Erythroblast (primary cell): Measurements from ENCODE around the gene ZNF888.

ENCODE experiments used
- GATA1 ChIP-seq: IDR thresholded peaks from 2 replicates; pipeline ENCODE4 v1.6.1; 2011; ENCODE audit warnings: low read depth, mild to moderate bottlenecking, control low read depth, low read length, moderate library complexity
- POLR2A ChIP-seq: IDR thresholded peaks from 2 replicates; pipeline ENCODE4 v1.6.1; 2011; ENCODE audit warnings: mild to moderate bottlenecking, low read length

DNA sequence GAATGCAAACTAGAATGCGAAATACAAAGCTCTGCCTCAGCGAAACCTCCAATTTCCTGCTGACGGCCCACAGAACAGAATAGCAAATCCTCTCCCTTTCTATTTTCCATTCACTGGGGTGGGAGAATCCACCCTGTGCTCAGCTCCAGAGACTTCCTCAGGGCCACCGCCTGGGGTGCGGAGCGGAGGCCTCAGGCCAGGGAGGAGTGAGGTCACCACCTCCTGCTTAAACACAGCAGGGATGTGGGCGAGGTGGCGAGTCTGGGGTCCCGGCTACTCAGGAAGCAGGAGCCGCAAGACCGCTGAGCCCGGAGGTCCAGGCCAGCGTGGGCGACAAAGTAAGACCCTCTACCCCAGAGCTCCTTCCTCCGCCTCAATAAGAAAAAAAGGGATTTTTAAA is 25.1 kb downstream of the ZNF888 start:
- no peak for TF ChIP-seq POLR2A
- no peak for TF ChIP-seq GATA1
